ENCODE measurements around the gene INO80E.

Gene INO80E

GRCh38 chr16:29972500-29972899, 23.5 kb upstream of the INO80E start:
- H3K4me3 ChIP-seq (ENCODE audit: control insufficient read depth, low read depth, low read length), result no peak overlapping the region
- DNase-seq (ENCODE audit: low read depth), result no peak
- TF ChIP-seq CTCF (conservative IDR thresholded peaks at IDR 0.05; ENCODE audit: control insufficient read depth, insufficient read depth, low read depth, low read length), result no peak

- H3K4me3 ChIP-seq (ENCODE audit: control insufficient read depth, low read depth, low read length), result no peak overlapping the region
- TF ChIP-seq CTCF (conservative IDR thresholded peaks at IDR 0.05; ENCODE audit: control insufficient read depth, insufficient read depth, low read depth, low read length), result no peak
- DNase-seq (ENCODE audit: low read depth), result no peak
These were observed 23.1 kb upstream of the INO80E start for GRCh38 chr16:29972992-29973383.

GRCh38 chr16:29973384-29974246, 22.4 kb upstream of the INO80E start, which contains the start of gene TAOK2:
TAOK2 (plus strand) TSS chr16:29973868; CDS start chr16:29977773, 3,905 bp downstream.
- peak; percentile 99 for DNase-seq (ENCODE audit: low read depth)
- TF ChIP-seq CTCF (conservative IDR thresholded peaks at IDR 0.05; ENCODE audit: control insufficient read depth, insufficient read depth, low read depth, low read length), result no peak
- H3K4me3 ChIP-seq (ENCODE audit: control insufficient read depth, low read depth, low read length), result peak within 1 kb of the TSS; percentile 90

GRCh38 chr16:29974291-29975133, 21.5 kb upstream of the INO80E start:
- no peak for DNase-seq (ENCODE audit: low read depth)
- no peak for TF ChIP-seq CTCF (conservative IDR thresholded peaks at IDR 0.05; ENCODE audit: control insufficient read depth, insufficient read depth, low read depth, low read length)
- peak overlapping the region; percentile 90 for H3K4me3 ChIP-seq (ENCODE audit: control insufficient read depth, low read depth, low read length)

- no peak for DNase-seq (ENCODE audit: low read depth)
- TF ChIP-seq CTCF (conservative IDR thresholded peaks at IDR 0.05; ENCODE audit: control insufficient read depth, insufficient read depth, low read depth, low read length), result no peak
- H3K4me3 ChIP-seq (ENCODE audit: control insufficient read depth, low read depth, low read length), result peak overlapping the region; percentile 90
These were observed 20.9 kb upstream of the INO80E start for GRCh38 chr16:29975134-29975538.

- no peak for DNase-seq (ENCODE audit: low read depth)
- no peak for TF ChIP-seq CTCF (conservative IDR thresholded peaks at IDR 0.05; ENCODE audit: control insufficient read depth, insufficient read depth, low read depth, low read length)
These were observed 20.1 kb upstream of the INO80E start for GRCh38 chr16:29975811-29976511.

More at GRCh38 chr16:29975811-29976511, 20.1 kb upstream of the INO80E start:
- peak overlapping the region; percentile 90 for H3K4me3 ChIP-seq (ENCODE audit: control insufficient read depth, low read depth, low read length)
